ENCODE results near the gene GABRR1. TPM values are rescaled to one million over a fixed set of nuclear protein-coding genes. Genes with fewer than 3 reads are reported as not detected.

The GABRR1 gene
- total RNA-seq, 1 experiment from 2014 or later, result 0.33 TPM

GRCh38 chr6:89161326-89162046, 55.7 kb downstream of the GABRR1 start:
- Histone ChIP-seq H3K9me3 (ENCODE audit: control insufficient read depth, low read depth, low read length) (no peaks in the 10 kb centered on the region), H3K4me2 (ENCODE audit: insufficient read depth, insufficient read length, low read length) (no peak overlapping the region), H3K4me1 (ENCODE audit: insufficient read depth, low read length) (no peaks in the 10 kb centered on the region), H3K56ac (ENCODE audit: insufficient read length, low read depth, low read length) (no peak overlapping the region), H3K18ac (ENCODE audit: insufficient read length, low read depth, low read length) (no peak overlapping the region), H3K14ac (ENCODE audit: insufficient read depth, low read length) (no peak overlapping the region), H3K9ac (ENCODE audit: extremely low read depth, insufficient read length, low read length) (no peak overlapping the region), H4K8ac (replicated peaks; ENCODE audit: insufficient read length, low read depth, low read length) (no peak overlapping the region), H4K91ac (ENCODE audit: insufficient read length, low read depth, low read length) (no peak overlapping the region), H4K5ac (ENCODE audit: insufficient read length, low read depth, low read length) (no peak overlapping the region), H3K79me1 (ENCODE audit: insufficient read depth, low read depth, low read length, poor library complexity, severe bottlenecking) (no peaks in the 10 kb centered on the region), H2BK15ac (ENCODE audit: low read depth, low read length) (no peak overlapping the region), H3K4ac (ENCODE audit: low read depth, low read length) (no peak overlapping the region), H3K27me3 (ENCODE audit: insufficient read depth, low read length) (no peaks in the 10 kb centered on the region), H2BK120ac (ENCODE audit: low read depth, low read length, poor library complexity, severe bottlenecking) (no peak overlapping the region), H2BK5ac (ENCODE audit: insufficient read length, low read length) (no peak overlapping the region), H4K20me1 (ENCODE audit: control insufficient read depth, insufficient read depth, insufficient read length) (no peaks in the 10 kb centered on the region), H3K23me2 (ENCODE audit: insufficient read length, low read depth, low read length, poor library complexity, severe bottlenecking) (no peaks in the 10 kb centered on the region), H3K79me2 (ENCODE audit: insufficient read depth, low read length) (no peaks in the 10 kb centered on the region), H3K23ac (ENCODE audit: insufficient read length, low read depth, low read length) (no peak overlapping the region), H2BK12ac (ENCODE audit: insufficient read length, low read depth, low read length) (no peak overlapping the region), H2AK5ac (ENCODE audit: insufficient read length, low read length) (no peak overlapping the region), H3T11ph (ENCODE audit: low read length) (no peak overlapping the region), H2AFZ (ENCODE audit: low read length) (no peak overlapping the region), H2BK20ac (ENCODE audit: low read depth, low read length, poor library complexity, severe bottlenecking) (no peak overlapping the region), H3K27ac (ENCODE audit: insufficient read length, low read depth, low read length) (no peak overlapping the region)
- DNase-seq, result peak; percentile 66
- no CpG with 5 or more reads among the region's 7 CpGs for WGBS (ENCODE audit: extremely low coverage, insufficient read length, low lambda C conversion rate)
- peak; percentile 60; the same call in 2 of the 3 replicates for TF ChIP-seq CTCF (conservative IDR thresholded peaks at IDR 0.05)
- Mint-ChIP-seq H3K9me3 (no peaks in the 10 kb centered on the region), H3K36me3 (ENCODE audit: insufficient read depth in 1 of 3, low read depth in 3 of 3) (peaks cover 0 to 6% (median 0%) of the 10 kb centered on the region in 3 experiments; a peak in 2 of 7 replicates), H3K27ac (0 out of 7 replicates have a peak overlapping the region, but pooled peaks of 1 of the 3 experiments have one; percentile 3), H3K27me3 (ENCODE audit: low read depth) (no peaks in the 10 kb centered on the region), H3K4me1 (peaks cover 4% of the 10 kb centered on the region in 2 experiments), H3K4me3 (no peak overlapping the region)
